Breast epithelium (tissue), 4 donors: ENCODE data around the gene GNB5. TPM values are rescaled to one million over a fixed set of nuclear protein-coding genes. Genes with fewer than 3 reads are reported as not detected.

Source experiments
- DNase-seq, 2 donors: peaks; one replicate each; pipeline ENCODE4 v3.0.0-alpha.2; 2019; ENCODE audit warnings: low spot score in 2 of 2
- H3K27ac ChIP-seq, 2 donors: fragments of 200-600 bp; sonication (generic) in 1 of 2; one replicate each; pipeline ENCODE4 v1.5.1; 2016 to 2019; ENCODE audit warnings: mild to moderate bottlenecking in 1 of 2
- H3K27me3 ChIP-seq, 2 donors: fragments of 200-600 bp; sonication (generic) in 1 of 2; one replicate each; pipeline versions ENCODE4 v1.5.1 to v1.6.0; 2017 to 2019; ENCODE audit warnings: control low read depth in 1 of 2, mild to moderate bottlenecking in 1 of 2
- H3K36me3 ChIP-seq: fragments of 200-600 bp; one replicate; pipeline ENCODE4 v1.5.1; 2019
- H3K4me1 ChIP-seq, 2 donors: fragments of 200-600 bp; sonication (generic); one replicate each; pipeline ENCODE4 v1.5.1; 2016 to 2019; ENCODE audit warnings: control low read depth in 1 of 2
- H3K4me3 ChIP-seq, 3 donors: fragments of 200-600 bp; sonication (generic); 1 replicate in 2 of 3; 2 replicates in 1 of 3; pipeline ENCODE4 v1.5.1; 2016 to 2019; ENCODE audit warnings: mild to moderate bottlenecking in 3 of 3, moderate library complexity in 2 of 3
- H3K9me3 ChIP-seq, 2 donors: fragments of 200-600 bp; sonication (generic) in 1 of 2; one replicate each; pipeline ENCODE4 v1.5.1; 2016 to 2019; ENCODE audit warnings: control low read depth in 1 of 2
- CTCF ChIP-seq, 3 donors: fragments of 450-650 bp; IDR thresholded peaks; one replicate each; pipeline ENCODE4 v1.5.1; 2016 to 2017; ENCODE audit warnings: antibody characterized with exemption in 3 of 3, mild to moderate bottlenecking in 3 of 3, moderate library complexity in 3 of 3
- POLR2A ChIP-seq: fragments of 450-650 bp; IDR thresholded peaks from one replicate; pipeline ENCODE4 v1.6.1; 2016; ENCODE audit warnings: antibody characterized with exemption, mild to moderate bottlenecking, moderate library complexity
- POLR2AphosphoS5 ChIP-seq, 3 donors: sonication (generic); formaldehyde crosslinking; IDR thresholded peaks; one replicate each; pipeline ENCODE4 v1.6.1; 2017; ENCODE audit warnings: antibody characterized with exemption in 3 of 3
- intact Hi-C: fragments of 100-400 bp; cut with DNase I; formaldehyde crosslinking; loops from one replicate; pipeline ENCODE4 v1.15.1; 2023; ENCODE audit warnings: low total_unique reads
- total RNA-seq, 3 donors: library from RNA; depleted of rRNA; stranded (reverse); fragments of >200 nt; gene quantifications; one replicate each; pipeline ENCODE4 v1.1.0, GENCODE V29; 2016

Gene GNB5
- total RNA-seq, 3 donors from 2014 or later, result 18.9 to 43.9 (median 43.9) TPM

- no peaks in the 10 kb centered on the region for H3K27me3 ChIP-seq
- intact Hi-C loops, result no loop called here
Measured at GRCh38 chr15:52109559-52110451, 81.4 kb downstream of the GNB5 start.

GRCh38 chr15:52107238-52107637 lies 84.0 kb downstream of the GNB5 start:
- no peak for TF ChIP-seq POLR2A
- no peak for TF ChIP-seq CTCF (IDR thresholded peaks at IDR 0.05)
- no peak for TF ChIP-seq POLR2AphosphoS5 (IDR thresholded peaks at IDR 0.05)
- DNase-seq, result no peak
- Histone ChIP-seq H3K27me3 (no peaks in the 10 kb centered on the region), H3K36me3 (no peaks in the 10 kb centered on the region), H3K4me3 (no peak overlapping the region), H3K9me3 (no peaks in the 10 kb centered on the region), H3K4me1 (no peaks in the 10 kb centered on the region), H3K27ac (no peak overlapping the region)
- intact Hi-C loops, result no loop called here

More at GRCh38 chr15:52109559-52110451, 81.4 kb downstream of the GNB5 start:
- no peaks in the 10 kb centered on the region for H3K4me1 ChIP-seq
- no peak for DNase-seq
- no peak overlapping the region for H3K27ac ChIP-seq
- H3K36me3 ChIP-seq, result no peaks in the 10 kb centered on the region
- no peaks in the 10 kb centered on the region for H3K9me3 ChIP-seq
- no peak for TF ChIP-seq CTCF (IDR thresholded peaks at IDR 0.05)
- no peak for TF ChIP-seq POLR2A
- no peak for TF ChIP-seq POLR2AphosphoS5 (IDR thresholded peaks at IDR 0.05)
- H3K4me3 ChIP-seq, result no peak overlapping the region

GRCh38 chr15:52106641-52107040 lies 84.6 kb downstream of the GNB5 start:
- Histone ChIP-seq H3K4me3 (no peak overlapping the region), H3K27ac (no peak overlapping the region), H3K4me1 (no peaks in the 10 kb centered on the region), H3K36me3 (no peaks in the 10 kb centered on the region), H3K27me3 (no peaks in the 10 kb centered on the region), H3K9me3 (no peaks in the 10 kb centered on the region)
- TF ChIP-seq POLR2AphosphoS5 (IDR thresholded peaks at IDR 0.05), result no peak
- TF ChIP-seq POLR2A, result no peak
- no peak for TF ChIP-seq CTCF (IDR thresholded peaks at IDR 0.05)
- no peak for DNase-seq
- intact Hi-C loops, result no loop called here

GRCh38 chr15:52105846-52106245 lies 85.3 kb downstream of the GNB5 start:
- no peak for TF ChIP-seq POLR2A
- TF ChIP-seq CTCF (IDR thresholded peaks at IDR 0.05), result no peak
- Histone ChIP-seq H3K9me3 (no peaks in the 10 kb centered on the region), H3K36me3 (no peaks in the 10 kb centered on the region), H3K4me1 (no peaks in the 10 kb centered on the region), H3K4me3 (no peak overlapping the region), H3K27ac (no peak overlapping the region), H3K27me3 (no peaks in the 10 kb centered on the region)
- DNase-seq, result no peak
- intact Hi-C loops, result no loop called here

- Histone ChIP-seq H3K36me3 (no peaks in the 10 kb centered on the region), H3K9me3 (no peaks in the 10 kb centered on the region), H3K27me3 (no peaks in the 10 kb centered on the region), H3K4me1 (no peaks in the 10 kb centered on the region), H3K4me3 (no peak overlapping the region), H3K27ac (peak overlapping the region in 1 of 2 donors; percentile 21)
- DNase-seq, result no peak
- TF ChIP-seq POLR2AphosphoS5 (IDR thresholded peaks at IDR 0.05), result no peak
- no peak for TF ChIP-seq POLR2A
- intact Hi-C loops, result no loop called here
Measured at GRCh38 chr15:52104532-52105004, 86.6 kb downstream of the GNB5 start.
